ENCODE measurements around the gene AMTN. TPM values are rescaled to one million over a fixed set of nuclear protein-coding genes. Genes with fewer than 3 reads are reported as not detected.

Gene AMTN
- polyA plus RNA-seq, 1 of the 3 experiments (the other 2 are of a cell fraction) = not detected

DNA sequence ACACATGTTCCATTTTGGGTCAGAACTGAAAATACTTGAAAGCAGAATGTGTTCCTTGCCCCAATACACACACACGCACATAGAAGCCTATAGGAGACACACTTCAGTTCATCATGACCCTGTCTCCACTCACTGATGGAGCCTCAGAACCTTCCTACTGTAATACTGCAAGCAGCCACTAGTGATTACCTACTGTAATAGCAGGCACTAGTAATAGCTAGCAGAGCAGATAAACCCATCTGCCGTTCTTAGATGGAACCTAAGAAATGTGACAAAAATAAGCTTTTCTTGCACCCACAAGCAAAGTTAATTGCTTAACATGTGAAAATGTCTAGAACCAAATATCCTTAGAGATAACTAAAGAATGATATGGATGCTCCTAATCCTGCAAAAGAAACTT lies 13.6 kb downstream of the AMTN start:
- Histone ChIP-seq H3K9me2 (no peaks in the 10 kb centered on the region), H3K79me2 (ENCODE audit: insufficient read depth) (no peaks in the 10 kb centered on the region), H3K9me3 (no peaks in the 10 kb centered on the region), H3K9ac (no peak overlapping the region), H3K27me3 (ENCODE audit: insufficient read depth) (no peaks in the 10 kb centered on the region; the same call in 1 of the 2 replicates), H3K4me3 (ENCODE audit: low read depth in 2 of 2, low read length in 1 of 2) (no peak overlapping the region), H2AFZ (ENCODE audit: low read depth) (no peak overlapping the region), H3K4me2 (no peak overlapping the region), H3K36me3 (replicated peaks in 1 of 2; ENCODE audit: control insufficient read depth in 1 of 2, insufficient read depth in 2 of 2, low read length in 1 of 2) (no peaks in the 10 kb centered on the region), H4K20me1 (ENCODE audit: insufficient read depth) (no peaks in the 10 kb centered on the region), H3K27ac (ENCODE audit: low read depth in 2 of 2, low read length in 1 of 2) (no peak overlapping the region), H3K4me1 (ENCODE audit: control insufficient read depth in 1 of 2, insufficient read depth in 2 of 2, low read depth in 1 of 2, low read length in 1 of 2) (no peaks in the 10 kb centered on the region), H3F3A (replicated peaks; ENCODE audit: insufficient read depth) (no peaks in the 10 kb centered on the region)
- CTCF ChIA-PET = interaction anchor here (0.7 kb wide), 1 partner anchor 20 kb away, joined by 3 read pairs; no protein-coding TSS in a partner anchor
- TF ChIP-seq, protein P1, sequence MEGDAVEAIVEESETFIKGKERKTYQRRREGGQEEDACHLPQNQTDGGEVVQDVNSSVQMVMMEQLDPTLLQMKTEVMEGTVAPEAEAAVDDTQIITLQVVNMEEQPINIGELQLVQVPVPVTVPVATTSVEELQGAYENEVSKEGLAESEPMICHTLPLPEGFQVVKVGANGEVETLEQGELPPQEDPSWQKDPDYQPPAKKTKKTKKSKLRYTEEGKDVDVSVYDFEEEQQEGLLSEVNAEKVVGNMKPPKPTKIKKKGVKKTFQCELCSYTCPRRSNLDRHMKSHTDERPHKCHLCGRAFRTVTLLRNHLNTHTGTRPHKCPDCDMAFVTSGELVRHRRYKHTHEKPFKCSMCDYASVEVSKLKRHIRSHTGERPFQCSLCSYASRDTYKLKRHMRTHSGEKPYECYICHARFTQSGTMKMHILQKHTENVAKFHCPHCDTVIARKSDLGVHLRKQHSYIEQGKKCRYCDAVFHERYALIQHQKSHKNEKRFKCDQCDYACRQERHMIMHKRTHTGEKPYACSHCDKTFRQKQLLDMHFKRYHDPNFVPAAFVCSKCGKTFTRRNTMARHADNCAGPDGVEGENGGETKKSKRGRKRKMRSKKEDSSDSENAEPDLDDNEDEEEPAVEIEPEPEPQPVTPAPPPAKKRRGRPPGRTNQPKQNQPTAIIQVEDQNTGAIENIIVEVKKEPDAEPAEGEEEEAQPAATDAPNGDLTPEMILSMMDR (IDR thresholded peaks at IDR 0.05) = peak; percentile 29
- TF ChIP-seq, protein P2, sequence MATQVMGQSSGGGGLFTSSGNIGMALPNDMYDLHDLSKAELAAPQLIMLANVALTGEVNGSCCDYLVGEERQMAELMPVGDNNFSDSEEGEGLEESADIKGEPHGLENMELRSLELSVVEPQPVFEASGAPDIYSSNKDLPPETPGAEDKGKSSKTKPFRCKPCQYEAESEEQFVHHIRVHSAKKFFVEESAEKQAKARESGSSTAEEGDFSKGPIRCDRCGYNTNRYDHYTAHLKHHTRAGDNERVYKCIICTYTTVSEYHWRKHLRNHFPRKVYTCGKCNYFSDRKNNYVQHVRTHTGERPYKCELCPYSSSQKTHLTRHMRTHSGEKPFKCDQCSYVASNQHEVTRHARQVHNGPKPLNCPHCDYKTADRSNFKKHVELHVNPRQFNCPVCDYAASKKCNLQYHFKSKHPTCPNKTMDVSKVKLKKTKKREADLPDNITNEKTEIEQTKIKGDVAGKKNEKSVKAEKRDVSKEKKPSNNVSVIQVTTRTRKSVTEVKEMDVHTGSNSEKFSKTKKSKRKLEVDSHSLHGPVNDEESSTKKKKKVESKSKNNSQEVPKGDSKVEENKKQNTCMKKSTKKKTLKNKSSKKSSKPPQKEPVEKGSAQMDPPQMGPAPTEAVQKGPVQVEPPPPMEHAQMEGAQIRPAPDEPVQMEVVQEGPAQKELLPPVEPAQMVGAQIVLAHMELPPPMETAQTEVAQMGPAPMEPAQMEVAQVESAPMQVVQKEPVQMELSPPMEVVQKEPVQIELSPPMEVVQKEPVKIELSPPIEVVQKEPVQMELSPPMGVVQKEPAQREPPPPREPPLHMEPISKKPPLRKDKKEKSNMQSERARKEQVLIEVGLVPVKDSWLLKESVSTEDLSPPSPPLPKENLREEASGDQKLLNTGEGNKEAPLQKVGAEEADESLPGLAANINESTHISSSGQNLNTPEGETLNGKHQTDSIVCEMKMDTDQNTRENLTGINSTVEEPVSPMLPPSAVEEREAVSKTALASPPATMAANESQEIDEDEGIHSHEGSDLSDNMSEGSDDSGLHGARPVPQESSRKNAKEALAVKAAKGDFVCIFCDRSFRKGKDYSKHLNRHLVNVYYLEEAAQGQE (IDR thresholded peaks at IDR 0.05; ENCODE audit: low read depth, low read length) = no peak
- peak; percentile 2 for DNase-seq
- POLR2A ChIA-PET = no interaction called here
- 3% methylated on average over 2 of the region's 2 CpGs for WGBS (ENCODE audit: low lambda C conversion rate)

DNA sequence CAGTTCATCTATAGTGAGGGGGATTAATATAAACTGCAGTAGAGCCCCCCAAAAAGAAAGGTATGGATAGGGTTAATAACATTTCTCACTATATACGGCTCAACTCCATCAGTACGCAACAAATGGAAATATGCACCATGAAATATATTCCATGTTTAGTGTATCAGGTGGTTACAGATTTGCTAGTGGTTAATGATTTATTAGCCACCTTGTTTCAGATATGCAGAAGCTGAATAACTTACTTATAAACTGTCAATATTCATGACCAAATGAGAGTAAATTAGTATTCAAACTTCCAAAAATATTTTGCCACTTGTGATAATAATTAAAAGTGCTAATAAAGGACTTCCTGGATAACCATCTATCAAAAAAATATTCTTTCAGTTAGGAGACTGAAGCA lies 14.8 kb downstream of the AMTN start:
- 9% methylated on average over 2 of the region's 2 CpGs for WGBS (ENCODE audit: low lambda C conversion rate)
- Histone ChIP-seq H2AFZ (ENCODE audit: low read depth) (no peak overlapping the region), H3K9ac (no peak overlapping the region), H3K36me3 (replicated peaks in 1 of 2; ENCODE audit: control insufficient read depth in 1 of 2, insufficient read depth in 2 of 2, low read length in 1 of 2) (no peaks in the 10 kb centered on the region), H3K9me2 (no peaks in the 10 kb centered on the region), H3K27me3 (ENCODE audit: insufficient read depth) (no peaks in the 10 kb centered on the region; the same call in 1 of the 2 replicates), H3K79me2 (ENCODE audit: insufficient read depth) (no peaks in the 10 kb centered on the region), H3K27ac (ENCODE audit: low read depth in 2 of 2, low read length in 1 of 2) (no peak overlapping the region), H3F3A (replicated peaks; ENCODE audit: insufficient read depth) (no peaks in the 10 kb centered on the region), H3K4me2 (no peak overlapping the region), H3K4me1 (ENCODE audit: control insufficient read depth in 1 of 2, insufficient read depth in 2 of 2, low read depth in 1 of 2, low read length in 1 of 2) (no peaks in the 10 kb centered on the region), H3K9me3 (no peaks in the 10 kb centered on the region), H3K4me3 (ENCODE audit: low read depth in 2 of 2, low read length in 1 of 2) (no peak overlapping the region), H4K20me1 (ENCODE audit: insufficient read depth) (no peaks in the 10 kb centered on the region)
- CTCF ChIA-PET = no interaction called here
- POLR2A ChIA-PET = no interaction called here
- no peak for DNase-seq
- TF ChIP-seq SIN3A (IDR thresholded peaks at IDR 0.05; ENCODE audit: borderline replicate concordance, low read depth, low read length) = no peak
- TF ChIP-seq EZH2phosphoT487 (IDR thresholded peaks at IDR 0.05; ENCODE audit: borderline replicate concordance, low read depth) = no peak
- no peak for TF ChIP-seq RAD21 (IDR thresholded peaks at IDR 0.05; ENCODE audit: low read length)
- TF ChIP-seq RXRA (IDR thresholded peaks at IDR 0.05; ENCODE audit: borderline replicate concordance, low read depth) = no peak
- no peak for TF ChIP-seq EP300 (IDR thresholded peaks at IDR 0.05; ENCODE audit: borderline replicate concordance in 1 of 2, low read depth in 1 of 2, low read length in 1 of 2)
- TF ChIP-seq, protein P2 (IDR thresholded peaks at IDR 0.05; ENCODE audit: low read depth, low read length) = no peak
- no peak for TF ChIP-seq SMC3 (IDR thresholded peaks at IDR 0.05; ENCODE audit: low read depth, low read length)
- TF ChIP-seq NFIC (IDR thresholded peaks at IDR 0.05; ENCODE audit: borderline replicate concordance) = no peak
- no peak for TF ChIP-seq TAF1 (IDR thresholded peaks at IDR 0.05; ENCODE audit: borderline replicate concordance, low read depth, low read length)
- TF ChIP-seq FOXM1 (IDR thresholded peaks at IDR 0.05; ENCODE audit: low read depth) = no peak
- no peak for TF ChIP-seq RFX5 (IDR thresholded peaks at IDR 0.05; ENCODE audit: low read length)
- TF ChIP-seq, protein P3, sequence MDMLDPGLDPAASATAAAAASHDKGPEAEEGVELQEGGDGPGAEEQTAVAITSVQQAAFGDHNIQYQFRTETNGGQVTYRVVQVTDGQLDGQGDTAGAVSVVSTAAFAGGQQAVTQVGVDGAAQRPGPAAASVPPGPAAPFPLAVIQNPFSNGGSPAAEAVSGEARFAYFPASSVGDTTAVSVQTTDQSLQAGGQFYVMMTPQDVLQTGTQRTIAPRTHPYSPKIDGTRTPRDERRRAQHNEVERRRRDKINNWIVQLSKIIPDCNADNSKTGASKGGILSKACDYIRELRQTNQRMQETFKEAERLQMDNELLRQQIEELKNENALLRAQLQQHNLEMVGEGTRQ (IDR thresholded peaks at IDR 0.05; ENCODE audit: borderline replicate concordance, low read depth, low read length) = no peak
- TF ChIP-seq FOSL2 (IDR thresholded peaks at IDR 0.05; ENCODE audit: borderline replicate concordance, low read depth) = no peak
- TF ChIP-seq, protein P4, sequence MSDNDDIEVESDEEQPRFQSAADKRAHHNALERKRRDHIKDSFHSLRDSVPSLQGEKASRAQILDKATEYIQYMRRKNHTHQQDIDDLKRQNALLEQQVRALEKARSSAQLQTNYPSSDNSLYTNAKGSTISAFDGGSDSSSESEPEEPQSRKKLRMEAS (IDR thresholded peaks at IDR 0.05; ENCODE audit: low read depth) = no peak
- TF ChIP-seq ELF1 (IDR thresholded peaks at IDR 0.05) = no peak
